GM18951 (cell line): ENCODE measurements around the gene CDH20.

Source experiments
- POLR2A ChIP-seq: IDR thresholded peaks from 4 replicates; pipeline ENCODE4 v1.6.1; 2011; ENCODE audit warnings: mild to moderate bottlenecking; ENCODE audit not compliant: insufficient read length, insufficient read depth; ENCODE audit errors: extremely low read depth
- in situ Hi-C: fragments of 300-500 bp; cut with MboI; formaldehyde crosslinking; loops from one replicate; pipeline ENCODE4 v1.12.0; 2022; ENCODE audit warnings: low sequenced_read_pairs, mixed read lengths, inconsistent platforms; ENCODE audit not compliant: unreplicated experiment

CDH20 gene

DNA sequence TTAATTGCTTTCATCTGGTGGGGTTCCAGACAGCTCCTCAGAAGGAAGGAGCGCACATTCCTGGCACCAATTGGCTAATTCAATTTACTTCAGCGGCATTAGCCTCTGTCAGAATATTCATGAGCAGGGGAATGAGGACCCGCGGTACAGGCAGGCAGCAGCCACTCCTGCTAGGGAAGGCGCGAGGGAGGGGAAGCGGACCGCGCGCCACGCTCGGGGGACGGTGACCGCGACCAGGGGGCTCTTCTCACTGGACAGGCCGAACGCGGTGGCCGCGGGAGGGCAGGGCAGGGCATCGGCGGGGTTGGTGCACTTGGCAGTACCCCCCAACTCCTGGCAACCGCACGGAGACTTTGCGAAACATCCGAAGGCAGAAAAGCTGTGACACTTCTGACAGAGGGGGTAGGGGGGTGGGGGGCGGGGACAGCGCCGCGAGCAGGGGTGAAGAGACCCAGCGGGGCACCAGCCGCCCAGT is at the start of gene CDH20:
TSS of gene CDH20 (plus strand) at position 160 of the 475 bp plus-strand sequence.
- TF ChIP-seq POLR2A = no peak
- in situ Hi-C loops = no loop called here

DNA sequence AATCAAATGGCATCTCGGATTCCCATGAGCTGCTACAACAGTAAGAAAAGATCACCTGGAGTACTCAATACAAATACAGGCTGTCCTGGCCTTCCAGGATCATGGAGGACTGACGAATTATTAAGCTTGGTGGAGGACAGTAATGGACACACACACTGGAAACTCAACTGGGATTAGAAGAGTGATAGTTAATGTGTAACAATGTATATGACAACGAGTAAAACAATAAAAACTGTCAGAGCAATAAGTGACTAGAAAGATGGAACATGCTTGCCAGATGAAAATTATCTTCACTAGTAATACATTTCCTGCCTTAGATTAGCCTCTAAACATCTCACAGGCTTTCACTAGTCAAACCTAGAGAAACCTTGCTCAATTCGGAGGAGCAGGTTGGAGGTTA is 49.2 kb upstream of the CDH20 start:
- in situ Hi-C loops = no loop called here

DNA sequence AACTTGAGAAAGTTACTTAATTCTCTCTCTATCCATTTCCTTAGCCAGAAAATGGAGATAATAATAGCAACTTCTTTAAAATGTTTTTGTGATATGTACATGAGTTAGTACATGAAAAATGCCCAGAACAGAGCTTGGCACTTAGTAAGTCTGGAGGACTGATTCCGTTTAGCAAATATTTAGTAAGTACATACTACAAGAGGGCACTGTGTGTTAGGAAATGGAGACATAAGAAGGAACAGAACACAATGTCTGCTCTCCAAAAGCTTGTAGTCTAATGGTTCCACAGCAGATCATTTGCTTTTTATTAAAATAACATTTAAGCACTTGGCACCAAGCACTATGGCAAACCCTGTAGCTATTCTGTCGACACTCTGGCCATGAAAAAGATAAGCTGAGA is 47.5 kb upstream of the CDH20 start:
- TF ChIP-seq POLR2A = no peak
- in situ Hi-C loops = no loop called here

More for the DNA sequence above, 49.2 kb upstream of the CDH20 start:
- TF ChIP-seq POLR2A = no peak

DNA sequence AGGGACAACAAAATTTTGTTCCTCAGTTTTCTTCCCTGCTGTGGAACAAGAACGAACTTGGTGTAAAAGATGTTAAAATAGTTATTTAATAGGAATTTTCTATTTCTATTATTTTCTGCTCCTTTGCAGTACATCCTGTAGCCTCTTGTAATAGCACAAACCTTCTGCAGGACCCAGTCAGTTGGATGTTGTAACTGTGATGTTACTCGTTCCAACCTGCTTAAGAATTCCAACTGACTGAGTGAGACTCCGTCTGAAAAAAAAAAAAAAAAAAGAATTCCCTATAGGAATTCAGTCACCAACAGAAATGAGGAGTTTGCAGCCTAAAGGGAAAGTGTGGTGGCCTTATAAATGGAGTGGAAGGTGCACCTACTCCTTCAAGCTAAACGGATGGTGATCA is 46.4 kb upstream of the CDH20 start:
- no peak for TF ChIP-seq POLR2A
- in situ Hi-C loops = no loop called here

DNA sequence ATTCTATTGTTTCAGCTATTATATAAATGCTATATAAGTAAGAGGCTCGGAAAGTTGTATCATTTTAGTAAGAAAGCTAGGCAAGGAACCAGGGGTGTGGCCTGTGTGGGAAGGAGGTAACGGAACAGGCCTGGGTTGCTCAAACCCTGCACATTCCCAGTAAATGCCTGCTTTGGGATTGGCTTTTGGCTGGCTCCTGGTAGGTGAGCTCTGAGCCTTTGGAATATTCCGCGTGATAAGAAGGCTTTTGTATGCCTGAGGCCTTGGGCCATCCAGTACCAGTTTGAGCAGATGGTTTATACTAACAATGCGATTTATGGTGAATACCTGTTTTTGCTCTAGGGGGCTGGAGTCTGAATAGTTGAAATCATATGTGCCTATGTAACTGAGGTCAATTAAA is 42.6 kb upstream of the CDH20 start:
- in situ Hi-C loops = no loop called here
- no peak for TF ChIP-seq POLR2A

DNA sequence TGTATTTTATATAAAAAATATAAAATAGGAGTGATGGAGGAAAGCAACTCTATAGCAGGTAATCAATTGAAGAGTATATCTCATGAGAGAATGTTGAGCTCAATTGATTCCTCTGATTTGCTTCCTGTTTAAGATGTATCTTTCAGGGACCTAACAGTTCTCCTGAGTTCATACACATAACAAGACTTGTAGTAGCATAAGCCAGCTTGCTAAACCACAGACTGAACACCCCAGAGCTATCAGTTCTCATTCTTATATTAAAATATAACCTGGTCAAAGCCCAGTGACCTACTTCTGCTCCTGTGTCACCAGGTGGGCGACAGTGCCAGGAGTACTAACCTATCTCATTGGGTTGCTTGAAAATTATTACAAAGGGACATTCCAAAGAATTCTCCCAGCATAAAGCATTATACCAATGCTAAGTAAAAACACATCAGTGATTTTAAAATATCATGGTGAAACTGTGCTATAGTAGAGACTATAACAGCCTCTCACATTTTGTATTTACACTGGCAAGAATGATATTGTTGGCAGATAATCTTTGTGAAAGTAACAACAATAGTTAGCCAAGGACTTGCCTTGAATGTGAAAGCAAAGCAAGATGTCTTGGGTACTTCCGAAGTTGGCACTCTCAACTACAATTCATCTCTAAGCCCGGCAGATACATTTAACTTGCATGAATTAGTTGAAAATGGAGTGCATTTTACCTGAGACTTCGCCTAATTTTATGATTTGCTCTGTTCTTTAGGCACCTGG is 40.8 kb upstream of the CDH20 start:
- in situ Hi-C loops = no loop called here
- no peak for TF ChIP-seq POLR2A

DNA sequence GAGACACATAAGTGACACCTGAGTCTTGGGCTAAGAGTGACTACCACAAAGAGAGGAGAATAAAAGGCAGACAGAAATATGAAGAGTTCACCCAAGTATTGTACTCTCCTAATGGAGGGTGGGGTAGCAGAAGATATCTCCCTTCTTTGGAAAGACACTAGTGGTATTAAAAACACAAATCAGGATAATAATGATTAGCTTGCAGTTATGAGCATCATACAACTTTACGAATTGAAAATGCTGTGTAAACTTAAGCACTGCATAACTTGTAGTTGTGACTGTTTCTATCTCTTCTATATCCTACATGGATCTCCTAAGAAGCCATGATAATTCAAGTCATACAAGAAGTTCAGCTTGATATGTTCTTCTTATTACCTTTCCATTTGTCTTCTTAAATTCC is 38.1 kb upstream of the CDH20 start:
- no peak for TF ChIP-seq POLR2A
- in situ Hi-C loops = no loop called here

DNA sequence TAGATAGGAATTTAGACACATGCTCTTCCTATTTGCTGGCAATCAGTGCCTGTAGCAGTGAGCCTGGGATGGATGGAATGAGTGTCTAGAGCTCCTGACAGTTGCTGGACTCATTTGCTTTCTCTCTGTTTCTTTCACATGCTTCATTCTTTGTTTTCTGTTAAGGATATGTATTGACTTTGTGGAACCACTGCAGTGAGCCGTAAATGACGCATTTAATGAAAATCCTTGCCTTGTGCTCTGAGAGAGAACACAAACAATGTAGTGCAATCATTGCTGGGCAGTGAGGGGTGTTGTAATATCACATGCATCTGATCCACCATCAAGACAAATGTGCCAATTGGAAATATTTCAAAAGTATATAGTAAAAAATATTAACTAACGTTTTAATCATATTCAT is 25.2 kb upstream of the CDH20 start:
- no peak for TF ChIP-seq POLR2A
- in situ Hi-C loops = no loop called here

DNA sequence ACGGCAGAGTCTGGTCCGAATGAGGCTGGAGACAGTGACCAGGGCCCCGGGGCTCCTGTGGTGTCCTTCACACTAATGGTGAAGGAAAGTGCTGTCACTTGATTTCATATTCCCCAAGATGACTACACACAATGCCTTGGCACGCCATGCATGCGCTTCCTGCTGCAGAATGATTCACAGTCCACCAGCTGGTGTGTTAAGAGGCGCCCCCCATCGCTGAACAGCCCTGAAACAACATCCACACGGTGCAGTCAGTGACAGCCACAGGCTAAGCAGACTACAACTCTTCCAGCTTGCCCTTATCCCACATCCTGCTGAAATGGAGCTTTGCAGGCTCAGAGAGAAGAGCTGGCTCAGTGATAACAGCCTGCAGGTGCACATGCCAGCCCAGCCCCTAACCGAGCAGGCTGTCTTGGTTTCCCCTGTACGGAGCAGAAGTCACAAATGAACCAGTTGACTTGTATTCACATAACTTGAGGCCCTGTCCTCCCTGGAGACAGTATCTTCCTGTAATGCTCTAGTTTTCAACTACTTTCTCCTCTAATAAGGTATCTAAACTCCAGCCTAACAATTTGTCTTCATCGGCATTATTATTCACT is 24.3 kb upstream of the CDH20 start:
- in situ Hi-C loops = no loop called here
- TF ChIP-seq POLR2A = no peak

DNA sequence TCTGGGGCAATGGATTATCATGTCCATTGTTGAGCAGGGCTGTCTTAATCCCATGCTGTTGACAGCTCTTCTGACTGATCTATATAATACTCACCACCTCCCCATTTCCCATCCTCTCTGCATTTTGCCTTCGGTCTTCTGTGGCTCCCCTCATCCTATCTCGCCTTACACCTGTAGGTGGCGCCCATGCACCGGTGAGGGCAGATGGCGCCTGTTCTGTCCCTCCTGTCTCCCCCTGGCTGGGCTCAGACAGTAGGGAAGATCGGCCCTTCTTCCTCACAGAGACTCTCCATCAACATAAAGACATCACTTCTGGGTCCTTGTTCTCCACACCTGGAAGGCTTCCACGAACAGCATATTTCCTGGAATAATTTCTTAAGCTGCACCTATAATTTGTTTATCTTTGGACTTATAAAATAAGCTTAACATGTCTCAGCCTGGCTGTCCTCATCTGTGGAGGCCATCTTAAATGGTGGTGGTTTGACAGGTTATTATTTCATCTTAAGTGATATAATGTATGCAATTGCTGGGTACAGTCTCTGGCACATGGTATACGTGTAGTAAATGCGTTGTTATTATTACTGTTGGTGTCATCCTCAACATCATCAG is 10.9 kb upstream of the CDH20 start:
- no peak for TF ChIP-seq POLR2A
- in situ Hi-C loops = loop anchor here (10.0 kb wide), 1 partner anchor 182 kb away; no protein-coding TSS in a partner anchor

DNA sequence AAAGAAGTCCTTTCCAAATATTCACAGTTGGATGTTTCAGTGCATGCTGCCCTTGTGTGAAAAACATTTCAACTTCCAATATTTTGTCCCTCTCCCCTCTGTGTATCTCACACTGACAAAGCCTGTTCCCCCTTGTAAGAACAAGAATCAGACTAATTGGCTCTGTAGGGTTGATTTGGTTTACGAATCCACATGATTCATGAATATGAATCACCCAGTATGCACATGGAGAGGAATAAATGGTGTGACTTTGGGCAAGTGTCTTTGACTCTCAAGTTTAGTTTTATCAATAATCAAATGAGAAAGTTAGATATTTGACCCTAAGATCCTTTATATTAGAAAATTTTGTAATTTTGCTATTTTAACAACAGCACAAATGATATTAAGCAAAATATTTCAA is 9.3 kb upstream of the CDH20 start:
- no peak for TF ChIP-seq POLR2A
- in situ Hi-C loops = loop anchor here (10.0 kb wide), 1 partner anchor 181 kb away; no protein-coding TSS in a partner anchor

DNA sequence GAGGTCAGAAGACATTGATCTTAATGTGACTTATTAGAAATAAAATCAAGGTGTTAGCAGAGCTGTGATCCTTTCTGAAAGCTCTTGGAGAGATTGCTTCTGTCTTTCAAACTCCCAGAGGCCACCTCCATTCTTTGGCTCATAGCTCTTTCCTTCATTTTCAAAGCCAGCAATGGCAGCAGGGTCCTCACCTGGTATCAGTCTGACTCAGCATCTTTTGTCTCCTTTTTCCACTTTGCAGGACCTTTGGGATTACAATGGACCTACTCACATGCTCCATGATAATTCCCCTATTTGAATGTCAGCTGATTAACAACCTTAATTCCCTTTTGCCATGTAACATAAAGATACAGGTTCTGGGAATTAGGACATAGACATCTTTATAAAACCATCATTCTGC is 6.8 kb upstream of the CDH20 start:
- TF ChIP-seq POLR2A = no peak
- in situ Hi-C loops = loop anchor here (10.0 kb wide), 1 partner anchor 178 kb away; no protein-coding TSS in a partner anchor

DNA sequence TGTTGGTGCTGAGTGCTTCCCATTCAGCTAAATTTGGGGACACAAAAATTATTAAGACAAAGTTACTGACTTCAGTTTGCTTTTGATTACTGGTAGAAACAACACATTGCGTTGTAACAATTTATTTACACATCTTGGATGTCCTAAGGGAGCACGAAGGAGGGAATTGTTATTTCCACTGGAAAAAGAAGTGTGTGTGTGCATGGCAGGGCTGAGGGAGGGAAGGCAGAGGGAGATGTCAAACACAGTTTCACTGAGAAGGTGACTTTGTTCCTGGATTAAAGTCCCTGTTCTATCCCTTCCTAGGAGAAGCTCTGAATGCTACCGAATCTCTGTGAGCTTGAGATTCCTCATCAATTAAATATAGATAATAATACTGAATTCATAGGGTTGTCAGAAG is 3.8 kb upstream of the CDH20 start:
- in situ Hi-C loops = loop anchor here (10.0 kb wide), 1 partner anchor 175 kb away; no protein-coding TSS in a partner anchor

More for the DNA sequence above, 3.8 kb upstream of the CDH20 start:
- no peak for TF ChIP-seq POLR2A
